ENCODE results near the gene RBM4B.

Gene RBM4B

GRCh38 chr11:66637557-66638176, 40.0 kb downstream of the RBM4B start:
- peak overlapping the region; percentile 22 for H3K4me3 ChIP-seq
- DNase-seq (ENCODE audit: low spot score in 2 of 2), result peak; percentile 45 to 54
- peaks cover 64% of the 10 kb centered on the region for H3K36me3 ChIP-seq (replicated peaks)

DNA sequence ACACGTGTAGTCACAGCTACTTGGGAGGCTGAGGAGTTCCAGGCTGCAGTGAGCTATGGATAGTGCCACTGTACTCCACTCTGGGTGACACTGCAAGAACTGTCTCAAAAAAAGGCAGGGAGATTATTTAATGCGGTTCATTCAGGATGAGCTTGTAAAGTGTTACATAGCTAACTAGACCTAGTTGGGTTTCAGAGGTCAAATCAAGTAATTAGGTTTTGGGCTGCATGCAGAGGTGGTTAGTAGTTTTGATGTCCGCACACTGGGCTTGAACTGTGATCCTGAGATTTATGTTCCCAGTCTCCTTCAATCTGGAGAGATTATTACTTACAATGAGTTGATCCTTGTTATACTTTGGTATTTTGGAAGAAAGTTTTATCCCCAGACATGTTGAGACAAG, 41.3 kb downstream of the RBM4B start:
- H3K36me3 ChIP-seq (replicated peaks), result peaks cover 58% of the 10 kb centered on the region
- no peaks in the 10 kb centered on the region for H3K9me3 ChIP-seq
- no peak overlapping the region for H3K4me3 ChIP-seq
- no peak for DNase-seq (ENCODE audit: low spot score in 2 of 2)
- in situ Hi-C loops (cut with MboI; ENCODE audit: low sequenced_read_pairs), result no loop called here
- H3K27me3 ChIP-seq (ENCODE audit: low read depth), result no peaks in the 10 kb centered on the region
- peaks cover 30% of the 10 kb centered on the region for H3K4me1 ChIP-seq

More at GRCh38 chr11:66637557-66638176, 40.0 kb downstream of the RBM4B start:
- in situ Hi-C loops (cut with MboI; ENCODE audit: low sequenced_read_pairs), result no loop called here
- H3K27me3 ChIP-seq (ENCODE audit: low read depth), result no peaks in the 10 kb centered on the region
- no peaks in the 10 kb centered on the region for H3K9me3 ChIP-seq
- H3K4me1 ChIP-seq, result peaks cover 34% of the 10 kb centered on the region

GRCh38 chr11:66632952-66633351, 44.7 kb downstream of the RBM4B start:
- no peaks in the 10 kb centered on the region for H3K9me3 ChIP-seq
- H3K27me3 ChIP-seq (ENCODE audit: low read depth), result no peaks in the 10 kb centered on the region
- peaks cover 56% of the 10 kb centered on the region for H3K36me3 ChIP-seq (replicated peaks)
- DNase-seq (ENCODE audit: low spot score in 2 of 2), result no peak
- peaks cover 15% of the 10 kb centered on the region for H3K4me1 ChIP-seq
- in situ Hi-C loops (cut with MboI; ENCODE audit: low sequenced_read_pairs), result no loop called here
- no peak overlapping the region for H3K4me3 ChIP-seq

GRCh38 chr11:66631883-66632282, 45.8 kb downstream of the RBM4B start:
- peaks cover 63% of the 10 kb centered on the region for H3K36me3 ChIP-seq (replicated peaks)

GRCh38 chr11:66629356-66629755, 48.3 kb downstream of the RBM4B start:
- no peaks in the 10 kb centered on the region for H3K9me3 ChIP-seq
- no peak for DNase-seq (ENCODE audit: low spot score in 2 of 2)
- in situ Hi-C loops (cut with MboI; ENCODE audit: low sequenced_read_pairs), result no loop called here
- H3K4me1 ChIP-seq, result no peaks in the 10 kb centered on the region; the same call in 1 of the 2 replicates
- no peaks in the 10 kb centered on the region for H3K27me3 ChIP-seq (ENCODE audit: low read depth)
- H3K4me3 ChIP-seq, result no peak overlapping the region
- H3K36me3 ChIP-seq (replicated peaks), result peaks cover 82% of the 10 kb centered on the region

More at GRCh38 chr11:66631883-66632282, 45.8 kb downstream of the RBM4B start:
- DNase-seq (ENCODE audit: low spot score in 2 of 2), result peak in 1 of 2 experiments; percentile 0
- in situ Hi-C loops (cut with MboI; ENCODE audit: low sequenced_read_pairs), result no loop called here
- Histone ChIP-seq H3K27me3 (ENCODE audit: low read depth) (no peaks in the 10 kb centered on the region), H3K4me3 (no peak overlapping the region), H3K9me3 (no peaks in the 10 kb centered on the region), H3K4me1 (peaks cover 4% of the 10 kb centered on the region)

DNA sequence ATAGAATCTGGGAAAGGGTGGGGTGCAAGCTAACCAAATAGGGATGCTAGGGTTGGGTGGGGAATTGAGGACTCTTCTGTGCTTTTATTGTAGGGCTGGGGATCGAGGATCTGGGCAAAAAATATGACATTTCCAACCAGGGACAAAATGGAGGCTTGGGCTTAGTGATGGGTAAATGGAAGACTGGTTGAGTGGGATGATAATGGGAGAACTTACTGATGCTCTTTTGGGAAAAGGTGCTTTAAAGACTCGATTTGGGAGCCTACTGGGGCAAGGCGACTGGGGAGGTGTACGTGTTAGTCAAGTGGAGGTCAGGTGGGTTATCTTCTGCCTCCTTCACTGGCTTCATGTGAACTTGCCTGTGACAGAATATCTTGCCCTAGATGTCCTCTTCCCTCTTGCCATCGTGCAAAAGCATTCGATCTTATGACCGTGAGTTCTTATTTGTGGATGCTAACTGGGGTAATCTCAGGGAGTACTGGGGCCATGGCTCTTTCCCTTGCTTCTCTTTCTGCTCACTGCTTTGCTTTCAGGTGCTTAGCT, 49.6 kb downstream of the RBM4B start:
- in situ Hi-C loops (cut with MboI; ENCODE audit: low sequenced_read_pairs), result no loop called here
- Histone ChIP-seq H3K36me3 (replicated peaks) (peaks cover 88% of the 10 kb centered on the region), H3K4me3 (no peak overlapping the region), H3K27me3 (ENCODE audit: low read depth) (no peaks in the 10 kb centered on the region), H3K4me1 (no peaks in the 10 kb centered on the region; the same call in 1 of the 2 replicates), H3K9me3 (no peaks in the 10 kb centered on the region)
- DNase-seq (ENCODE audit: low spot score in 2 of 2), result no peak

GRCh38 chr11:66626926-66627325, 50.8 kb downstream of the RBM4B start:
- no peak overlapping the region for H3K4me3 ChIP-seq
- no peaks in the 10 kb centered on the region for H3K9me3 ChIP-seq
- no peak for DNase-seq (ENCODE audit: low spot score in 2 of 2)
- H3K27me3 ChIP-seq (ENCODE audit: low read depth), result no peaks in the 10 kb centered on the region
- H3K36me3 ChIP-seq (replicated peaks), result peaks cover 87% of the 10 kb centered on the region
- H3K4me1 ChIP-seq, result no peaks in the 10 kb centered on the region; the same call in none of the 2 replicates
- in situ Hi-C loops (cut with MboI; ENCODE audit: low sequenced_read_pairs), result no loop called here

DNA sequence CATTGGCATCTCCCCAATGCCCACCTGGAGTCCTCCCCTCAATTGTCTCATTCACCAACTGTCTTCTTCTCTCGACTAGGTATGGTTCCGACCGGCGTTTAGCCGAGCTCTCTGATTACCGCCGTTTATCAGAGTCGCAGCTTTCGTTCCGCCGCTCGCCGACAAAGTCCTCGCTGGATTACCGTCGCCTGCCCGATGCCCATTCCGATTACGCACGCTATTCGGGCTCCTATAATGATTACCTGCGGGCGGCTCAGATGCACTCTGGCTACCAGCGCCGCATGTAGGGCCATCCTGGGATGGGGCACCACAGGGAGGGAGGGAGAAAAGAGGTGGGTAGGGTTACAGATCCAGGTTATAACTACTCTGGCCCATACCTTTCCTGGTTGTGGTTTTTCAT, 51.3 kb downstream of the RBM4B start:
- no peaks in the 10 kb centered on the region for H3K9me3 ChIP-seq
- no peak overlapping the region for H3K4me3 ChIP-seq
- peaks cover 92% of the 10 kb centered on the region for H3K36me3 ChIP-seq (replicated peaks)
- no peaks in the 10 kb centered on the region for H3K27me3 ChIP-seq (ENCODE audit: low read depth)
- in situ Hi-C loops (cut with MboI; ENCODE audit: low sequenced_read_pairs), result no loop called here
- no peak for DNase-seq (ENCODE audit: low spot score in 2 of 2)
- peaks cover 3% of the 10 kb centered on the region for H3K4me1 ChIP-seq

GRCh38 chr11:66625752-66626149, 51.9 kb downstream of the RBM4B start:
- no peak for DNase-seq (ENCODE audit: low spot score in 2 of 2)
- no peak overlapping the region for H3K4me3 ChIP-seq
- H3K27me3 ChIP-seq (ENCODE audit: low read depth), result no peaks in the 10 kb centered on the region
- H3K4me1 ChIP-seq, result peaks cover 5% of the 10 kb centered on the region
- H3K9me3 ChIP-seq, result no peaks in the 10 kb centered on the region
- peaks cover 96% of the 10 kb centered on the region for H3K36me3 ChIP-seq (replicated peaks)
- in situ Hi-C loops (cut with MboI; ENCODE audit: low sequenced_read_pairs), result no loop called here

- in situ Hi-C loops (cut with MboI; ENCODE audit: low sequenced_read_pairs), result no loop called here
- peaks cover 7% of the 10 kb centered on the region for H3K4me1 ChIP-seq
- no peak for DNase-seq (ENCODE audit: low spot score in 2 of 2)
- no peak overlapping the region for H3K4me3 ChIP-seq
- H3K9me3 ChIP-seq, result no peaks in the 10 kb centered on the region
- H3K27me3 ChIP-seq (ENCODE audit: low read depth), result no peaks in the 10 kb centered on the region
- H3K36me3 ChIP-seq (replicated peaks), result peaks cover 96% of the 10 kb centered on the region
Observed at GRCh38 chr11:66625041-66625751, 52.5 kb downstream of the RBM4B start.

DNA sequence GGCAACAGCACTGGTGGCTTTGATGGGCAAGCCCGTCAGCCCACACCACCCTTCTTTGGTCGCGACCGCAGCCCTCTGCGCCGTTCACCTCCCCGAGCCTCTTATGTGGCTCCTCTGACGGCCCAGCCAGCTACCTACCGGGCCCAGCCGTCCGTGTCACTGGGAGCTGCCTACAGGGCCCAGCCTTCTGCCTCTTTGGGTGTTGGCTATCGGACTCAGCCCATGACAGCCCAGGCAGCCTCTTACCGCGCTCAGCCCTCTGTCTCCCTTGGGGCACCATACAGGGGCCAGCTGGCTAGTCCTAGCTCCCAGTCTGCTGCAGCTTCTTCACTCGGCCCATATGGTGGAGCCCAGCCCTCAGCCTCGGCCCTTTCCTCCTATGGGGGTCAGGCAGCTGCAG, 53.2 kb downstream of the RBM4B start:
- peaks cover 12% of the 10 kb centered on the region for H3K4me1 ChIP-seq
- DNase-seq (ENCODE audit: low spot score in 2 of 2), result no peak
- H3K36me3 ChIP-seq (replicated peaks), result peaks cover 96% of the 10 kb centered on the region
- H3K27me3 ChIP-seq (ENCODE audit: low read depth), result no peaks in the 10 kb centered on the region
- no peaks in the 10 kb centered on the region for H3K9me3 ChIP-seq
- in situ Hi-C loops (cut with MboI; ENCODE audit: low sequenced_read_pairs), result no loop called here
- H3K4me3 ChIP-seq, result no peak overlapping the region

GRCh38 chr11:66619080-66619554, 58.6 kb downstream of the RBM4B start:
- peak overlapping the region; percentile 100 for H3K4me3 ChIP-seq
- in situ Hi-C loops (cut with MboI; ENCODE audit: low sequenced_read_pairs), result no loop called here
- DNase-seq (ENCODE audit: low spot score in 2 of 2), result peak; percentile 42 to 69
- H3K9me3 ChIP-seq, result no peaks in the 10 kb centered on the region
- peaks cover 23% of the 10 kb centered on the region for H3K4me1 ChIP-seq
- H3K36me3 ChIP-seq (replicated peaks), result peaks cover 70% of the 10 kb centered on the region
- no peaks in the 10 kb centered on the region for H3K27me3 ChIP-seq (ENCODE audit: low read depth)

DNA sequence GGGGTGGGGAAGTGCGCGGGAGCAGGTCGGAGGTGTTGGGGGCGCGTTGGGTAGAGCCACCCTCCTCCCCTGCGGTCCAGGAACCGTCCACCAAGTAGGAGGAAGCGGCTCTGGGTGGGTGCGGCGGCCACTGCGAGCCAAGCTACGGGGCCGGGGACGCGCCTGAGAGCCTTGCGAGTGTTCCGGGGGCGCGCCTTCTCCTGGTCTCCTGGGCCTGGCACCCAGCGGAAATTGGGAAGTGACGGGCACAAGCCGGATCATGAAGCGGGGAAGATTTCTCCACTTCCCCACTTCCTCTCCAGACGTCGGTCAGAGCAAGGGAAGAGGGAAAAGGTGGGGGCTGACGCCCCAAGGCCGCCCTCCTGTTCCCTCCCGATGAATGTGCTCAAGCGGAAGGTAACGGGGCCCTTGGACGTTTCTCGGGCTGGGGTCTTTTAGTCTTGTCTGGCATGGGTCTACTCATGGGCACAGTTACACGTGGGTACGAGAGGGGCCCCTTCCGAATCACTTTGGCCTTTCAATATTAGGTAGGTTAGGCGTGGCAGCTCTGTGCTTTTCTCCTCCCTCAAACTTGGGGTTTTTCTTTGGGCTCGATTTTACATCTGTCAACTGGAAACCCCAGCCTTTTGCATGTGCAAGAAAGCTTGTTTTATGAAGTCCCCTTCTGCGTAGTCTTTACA, 60.4 kb downstream of the RBM4B start:
- in situ Hi-C loops (cut with MboI; ENCODE audit: low sequenced_read_pairs), result no loop called here
- Histone ChIP-seq H3K4me1 (peaks cover 23% of the 10 kb centered on the region), H3K27me3 (ENCODE audit: low read depth) (no peaks in the 10 kb centered on the region), H3K36me3 (replicated peaks) (peaks cover 52% of the 10 kb centered on the region), H3K9me3 (no peaks in the 10 kb centered on the region), H3K4me3 (peak overlapping the region; percentile 100)
- no peak for DNase-seq (ENCODE audit: low spot score in 2 of 2)
